Liver (tissue), 3 donors: ENCODE results near the gene ETFA.

ENCODE experiments used
- RAD21 ChIP-seq, 2 donors: IDR thresholded peaks; 2 replicates each; pipeline ENCODE4 v1.6.1; 2016; ENCODE audit warnings: antibody characterized with exemption in 2 of 2, mild to moderate bottlenecking in 2 of 2
- TF ChIP-seq, protein P1 (sequence below): fragments of 150-350 bp; IDR thresholded peaks from 2 replicates; pipeline ENCODE4 v1.5.1; 2017; ENCODE audit warnings: improper control_type of control experiment, low read depth, low read length; ENCODE audit not compliant: missing input control
- donor health status: healthy.
- donor health status: healthy.

DNA sequence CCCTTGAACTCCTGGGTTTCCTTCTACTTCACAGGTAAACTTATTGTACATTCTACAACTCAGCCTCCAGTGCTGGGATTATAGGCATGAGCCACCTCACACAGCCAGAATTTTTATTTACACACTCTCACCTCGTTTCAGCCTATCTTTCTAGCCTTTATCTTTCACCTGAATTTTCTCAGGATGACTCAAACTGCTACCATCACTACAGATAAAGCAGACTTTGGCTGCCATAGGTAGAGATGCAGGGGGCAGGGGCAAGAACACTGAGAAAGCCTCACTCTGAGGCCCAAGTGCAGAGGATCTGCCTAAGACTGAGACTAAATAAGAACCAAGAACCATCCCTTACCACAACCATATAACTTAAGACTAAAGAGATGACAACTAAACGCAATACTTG lies 59.0 kb downstream of the ETFA start:
- no peak for TF ChIP-seq RAD21 (IDR thresholded peaks at IDR 0.05)
- TF ChIP-seq, protein P1, sequence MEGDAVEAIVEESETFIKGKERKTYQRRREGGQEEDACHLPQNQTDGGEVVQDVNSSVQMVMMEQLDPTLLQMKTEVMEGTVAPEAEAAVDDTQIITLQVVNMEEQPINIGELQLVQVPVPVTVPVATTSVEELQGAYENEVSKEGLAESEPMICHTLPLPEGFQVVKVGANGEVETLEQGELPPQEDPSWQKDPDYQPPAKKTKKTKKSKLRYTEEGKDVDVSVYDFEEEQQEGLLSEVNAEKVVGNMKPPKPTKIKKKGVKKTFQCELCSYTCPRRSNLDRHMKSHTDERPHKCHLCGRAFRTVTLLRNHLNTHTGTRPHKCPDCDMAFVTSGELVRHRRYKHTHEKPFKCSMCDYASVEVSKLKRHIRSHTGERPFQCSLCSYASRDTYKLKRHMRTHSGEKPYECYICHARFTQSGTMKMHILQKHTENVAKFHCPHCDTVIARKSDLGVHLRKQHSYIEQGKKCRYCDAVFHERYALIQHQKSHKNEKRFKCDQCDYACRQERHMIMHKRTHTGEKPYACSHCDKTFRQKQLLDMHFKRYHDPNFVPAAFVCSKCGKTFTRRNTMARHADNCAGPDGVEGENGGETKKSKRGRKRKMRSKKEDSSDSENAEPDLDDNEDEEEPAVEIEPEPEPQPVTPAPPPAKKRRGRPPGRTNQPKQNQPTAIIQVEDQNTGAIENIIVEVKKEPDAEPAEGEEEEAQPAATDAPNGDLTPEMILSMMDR: no peak
